Mucosa of descending colon (tissue), 3 donors: Measurements from ENCODE around the gene HSD17B2. TPM values are rescaled to one million over a fixed set of nuclear protein-coding genes. Genes with fewer than 3 reads are reported as not detected.

ENCODE experiments used
- ATAC-seq: fragments of 200-7000 bp; cut with Tn5 transposase; one replicate; pipeline ENCODE4 v1.9.1; 2020; ENCODE audit warnings: mild to moderate bottlenecking, moderate library complexity
- DNase-seq, 3 donors: peaks; one replicate each; pipeline ENCODE4 v3.0.0-alpha.2; 2020
- H3K36me3 ChIP-seq: fragments of 200-600 bp; one replicate; pipeline ENCODE4 v1.8.0; 2021; ENCODE audit warnings: low read depth, mild to moderate bottlenecking
- H3K4me1 ChIP-seq: fragments of 200-600 bp; one replicate; pipeline ENCODE4 v1.8.0; 2021; ENCODE audit warnings: low read depth, mild to moderate bottlenecking
- H3K4me3 ChIP-seq: fragments of 200-600 bp; one replicate; pipeline ENCODE4 v1.8.0; 2021; ENCODE audit warnings: mild to moderate bottlenecking
- H3K9me3 ChIP-seq: fragments of 200-600 bp; one replicate; pipeline ENCODE4 v1.8.0; 2021; ENCODE audit warnings: mild to moderate bottlenecking
- intact Hi-C, 2 donors: fragments of 100-400 bp; cut with DNase I in 1 of 2; cut with micrococcal nuclease in 1 of 2; formaldehyde crosslinking; loops; one replicate each; pipeline versions ENCODE4 v1.11.0 to v1.11.1; 2022; cut with DNase I, micrococcal nuclease
- total RNA-seq, 3 donors: library from RNA; stranded (reverse); fragmentation: NEBNext Ultra II Directional in 2 of 3; extraction: Animal tissue kit (Norgen Biotek cat#: 25700) in 2 of 3; gene quantifications; one replicate each; pipeline versions ENCODE4 v1.2.1 to v1.2.4, GENCODE V29; 2021 to 2023
- TF ChIP-seq, protein P1 (sequence below): fragments of 200-600 bp; IDR thresholded peaks from one replicate; pipeline ENCODE4 v1.8.0; 2022; ENCODE audit warnings: antibody characterized with exemption, mild to moderate bottlenecking
- donor health status: DM: no; HTN: no; CAD: no; lungs with moderate emphysema.
- donor health status: DM: no; HTN: no; CAD: no.
- donor health status: DM: no; HTN: yes; CAD: no.

Gene HSD17B2
- total RNA-seq, 3 donors from 2014 or later, result 38.6 to 211 (median 45.5) TPM

DNA sequence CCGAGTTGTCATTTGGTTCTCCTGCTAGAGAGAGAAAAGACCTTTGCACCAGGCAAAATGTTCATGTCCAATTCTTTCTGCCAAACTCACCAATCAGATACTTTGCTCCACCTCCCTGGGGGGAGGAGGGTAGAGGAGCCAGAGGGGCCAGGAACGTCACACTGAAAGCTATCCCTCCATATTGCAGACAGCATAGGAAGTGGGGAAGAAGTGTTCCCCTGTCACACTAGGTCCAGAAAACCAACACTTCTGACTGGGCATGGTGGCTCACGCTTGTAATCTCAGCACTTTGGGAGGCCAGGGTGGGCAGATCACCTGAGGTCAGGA is 9.5 kb downstream of the HSD17B2 start:
- TF ChIP-seq, protein P1, sequence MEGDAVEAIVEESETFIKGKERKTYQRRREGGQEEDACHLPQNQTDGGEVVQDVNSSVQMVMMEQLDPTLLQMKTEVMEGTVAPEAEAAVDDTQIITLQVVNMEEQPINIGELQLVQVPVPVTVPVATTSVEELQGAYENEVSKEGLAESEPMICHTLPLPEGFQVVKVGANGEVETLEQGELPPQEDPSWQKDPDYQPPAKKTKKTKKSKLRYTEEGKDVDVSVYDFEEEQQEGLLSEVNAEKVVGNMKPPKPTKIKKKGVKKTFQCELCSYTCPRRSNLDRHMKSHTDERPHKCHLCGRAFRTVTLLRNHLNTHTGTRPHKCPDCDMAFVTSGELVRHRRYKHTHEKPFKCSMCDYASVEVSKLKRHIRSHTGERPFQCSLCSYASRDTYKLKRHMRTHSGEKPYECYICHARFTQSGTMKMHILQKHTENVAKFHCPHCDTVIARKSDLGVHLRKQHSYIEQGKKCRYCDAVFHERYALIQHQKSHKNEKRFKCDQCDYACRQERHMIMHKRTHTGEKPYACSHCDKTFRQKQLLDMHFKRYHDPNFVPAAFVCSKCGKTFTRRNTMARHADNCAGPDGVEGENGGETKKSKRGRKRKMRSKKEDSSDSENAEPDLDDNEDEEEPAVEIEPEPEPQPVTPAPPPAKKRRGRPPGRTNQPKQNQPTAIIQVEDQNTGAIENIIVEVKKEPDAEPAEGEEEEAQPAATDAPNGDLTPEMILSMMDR, result no peak

DNA sequence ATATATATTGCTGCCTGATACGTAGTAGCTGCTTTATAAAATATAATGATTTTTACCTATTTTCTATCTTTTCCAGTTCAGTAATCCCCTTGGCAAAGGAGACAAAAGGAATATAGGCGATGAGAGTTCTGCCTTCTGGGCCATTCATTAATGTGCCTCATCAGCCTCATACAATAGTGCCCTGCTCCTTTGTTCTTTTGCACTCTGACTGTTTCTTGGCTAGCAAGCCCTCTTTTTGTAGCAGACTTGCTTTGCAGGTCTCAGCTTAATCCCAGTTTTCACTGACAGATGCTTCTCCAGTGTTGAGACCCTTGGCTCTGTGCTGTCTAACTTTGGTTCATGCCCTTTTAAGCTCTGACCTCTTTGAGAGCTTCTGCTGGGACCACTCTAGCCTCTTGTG is 10.4 kb downstream of the HSD17B2 start:
- Histone ChIP-seq H3K4me1 (peaks cover 14% of the 10 kb centered on the region), H3K36me3 (no peaks in the 10 kb centered on the region), H3K4me3 (no peak overlapping the region), H3K9me3 (no peaks in the 10 kb centered on the region)
- ATAC-seq, result no peak
- TF ChIP-seq, protein P1, result no peak
- DNase-seq, result no peak
- intact Hi-C loops, result no loop called here

More for the DNA sequence above, 9.5 kb downstream of the HSD17B2 start:
- intact Hi-C loops, result no loop called here
- Histone ChIP-seq H3K36me3 (no peaks in the 10 kb centered on the region), H3K4me1 (peaks cover 11% of the 10 kb centered on the region), H3K4me3 (no peak overlapping the region), H3K9me3 (no peaks in the 10 kb centered on the region)
- DNase-seq (no peak), ATAC-seq (no peak)

DNA sequence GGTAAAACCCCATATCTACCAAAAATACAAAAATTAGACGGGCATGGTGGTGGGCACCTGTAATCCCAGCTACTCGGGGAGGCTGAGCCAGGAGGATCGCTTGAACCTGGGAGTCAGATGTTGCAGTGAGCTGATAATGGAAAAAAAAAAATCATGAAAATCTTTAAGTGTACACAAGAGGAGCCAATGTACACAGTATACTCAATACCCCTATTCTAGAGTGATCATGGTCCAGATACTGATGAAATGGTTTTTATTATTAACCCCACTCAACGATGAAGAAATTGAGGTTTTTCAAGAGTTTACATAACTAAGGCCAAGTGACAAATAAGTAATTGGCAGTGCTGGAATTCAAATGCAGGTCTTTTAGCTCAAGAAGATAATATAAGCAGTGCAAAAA is 11.5 kb downstream of the HSD17B2 start:
- Histone ChIP-seq H3K4me3 (no peak overlapping the region), H3K36me3 (no peaks in the 10 kb centered on the region), H3K9me3 (no peaks in the 10 kb centered on the region), H3K4me1 (peaks cover 18% of the 10 kb centered on the region)
- ATAC-seq, result no peak
- TF ChIP-seq, protein P1, result no peak
- intact Hi-C loops, result no loop called here
- no peak for DNase-seq

DNA sequence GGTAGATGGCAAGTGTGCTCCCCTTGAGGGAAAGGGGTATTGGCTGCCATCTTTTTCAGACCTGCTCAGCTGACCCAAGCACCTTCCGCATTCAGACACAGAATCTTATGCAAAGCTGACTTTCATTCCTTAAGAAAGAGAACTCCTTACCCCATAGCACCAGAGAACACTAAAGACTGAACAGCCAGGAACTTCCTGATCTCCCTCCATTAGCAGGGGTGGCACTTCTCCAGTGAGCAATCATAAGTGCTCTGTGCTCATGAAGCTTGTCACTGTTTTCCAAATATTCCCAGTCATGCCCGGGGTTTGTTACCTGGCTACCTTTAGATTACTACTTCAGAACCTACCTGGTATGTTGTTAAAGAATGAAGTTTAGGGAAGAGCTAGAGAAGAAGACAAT is 11.9 kb downstream of the HSD17B2 start:
- ATAC-seq, result no peak
- Histone ChIP-seq H3K4me3 (no peak overlapping the region), H3K36me3 (no peaks in the 10 kb centered on the region), H3K4me1 (peaks cover 22% of the 10 kb centered on the region), H3K9me3 (no peaks in the 10 kb centered on the region)
- no peak for DNase-seq
- intact Hi-C loops, result no loop called here
- TF ChIP-seq, protein P1, result no peak

DNA sequence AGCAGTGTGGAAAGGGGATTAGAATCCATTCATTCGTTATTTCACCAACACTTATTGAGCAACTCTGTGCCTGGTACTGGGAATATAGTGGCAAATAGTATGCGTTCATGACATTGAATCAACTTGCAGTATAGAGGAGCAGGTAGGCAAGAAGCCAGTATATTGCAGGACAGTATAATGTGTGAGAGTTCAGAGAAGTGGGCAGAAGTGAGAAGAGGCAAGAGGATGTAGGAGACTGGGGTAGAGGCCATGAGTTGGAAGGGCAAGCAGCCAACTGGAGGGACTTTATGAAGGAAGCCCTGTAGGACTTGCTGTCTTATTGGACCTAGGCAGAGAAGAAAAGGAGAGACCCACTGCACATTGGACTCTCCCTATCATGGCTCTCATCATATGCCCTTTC is 12.3 kb downstream of the HSD17B2 start:
- H3K4me1 ChIP-seq, result peaks cover 19% of the 10 kb centered on the region
- TF ChIP-seq, protein P1, result no peak
- ATAC-seq (no peak), DNase-seq (no peak)
- H3K36me3 ChIP-seq, result no peaks in the 10 kb centered on the region
- no peak overlapping the region for H3K4me3 ChIP-seq
- intact Hi-C loops, result no loop called here
- no peaks in the 10 kb centered on the region for H3K9me3 ChIP-seq

DNA sequence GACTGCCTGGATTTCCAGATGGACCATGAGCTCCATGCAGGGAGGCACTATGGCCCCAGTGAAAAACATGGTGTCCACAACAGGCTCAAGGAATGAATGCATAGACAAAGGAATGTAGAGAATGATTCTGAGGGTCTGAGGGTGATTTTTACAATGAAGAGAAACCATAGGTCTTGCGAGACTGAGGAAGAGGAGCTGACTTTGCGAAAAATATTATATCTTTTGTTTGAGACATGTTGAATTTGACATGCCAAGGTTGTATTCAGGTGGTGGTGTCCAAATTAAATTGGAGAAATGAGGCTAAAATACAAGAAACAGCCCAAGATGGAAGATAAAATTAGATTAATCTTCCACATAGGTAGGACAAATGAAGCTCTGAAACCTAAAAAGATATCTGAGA is 12.7 kb downstream of the HSD17B2 start:
- intact Hi-C loops, result no loop called here
- TF ChIP-seq, protein P1, result no peak
- no peaks in the 10 kb centered on the region for H3K9me3 ChIP-seq
- H3K4me1 ChIP-seq, result peaks cover 19% of the 10 kb centered on the region
- no peak for ATAC-seq
- no peak for DNase-seq
- no peak overlapping the region for H3K4me3 ChIP-seq
- no peaks in the 10 kb centered on the region for H3K36me3 ChIP-seq
